ENCODE measurements around the gene TBC1D22A. TPM values are rescaled to one million over a fixed set of nuclear protein-coding genes. Genes with fewer than 3 reads are reported as not detected.

Gene TBC1D22A
- polyA plus RNA-seq, 1 of the 3 experiments (the other 2 are of a cell fraction): 16.5 TPM

GRCh38 chr22:46798366-46799350 lies 36.2 kb downstream of the TBC1D22A start:
- Histone ChIP-seq H3K79me2 (ENCODE audit: insufficient read depth) (peaks cover 3% of the 10 kb centered on the region; the same call in 1 of the 2 replicates), H3K9ac (no peak overlapping the region), H3K27ac (ENCODE audit: low read depth in 2 of 2, low read length in 1 of 2) (no peak overlapping the region), H3F3A (replicated peaks; ENCODE audit: insufficient read depth) (peaks cover 6% of the 10 kb centered on the region), H3K36me3 (replicated peaks in 1 of 2; ENCODE audit: control insufficient read depth in 1 of 2, insufficient read depth in 2 of 2, low read length in 1 of 2) (peaks cover 12 to 34% of the 10 kb centered on the region in 2 experiments), H3K4me3 (ENCODE audit: low read depth in 2 of 2, low read length in 1 of 2) (peak overlapping the region in 1 of 2 experiments; percentile 27; a peak in 1 of 4 replicates), H3K4me1 (ENCODE audit: control insufficient read depth in 1 of 2, insufficient read depth in 2 of 2, low read depth in 1 of 2, low read length in 1 of 2) (peaks cover 0 to 3% of the 10 kb centered on the region in 2 experiments; a peak in 1 of 4 replicates), H3K27me3 (ENCODE audit: insufficient read depth) (no peaks in the 10 kb centered on the region), H3K9me2 (no peaks in the 10 kb centered on the region), H3K9me3 (no peaks in the 10 kb centered on the region), H3K4me2 (no peak overlapping the region), H2AFZ (ENCODE audit: low read depth) (no peak overlapping the region), H4K20me1 (ENCODE audit: insufficient read depth) (peaks cover 13% of the 10 kb centered on the region; the same call in 1 of the 2 replicates)
- 38% methylated on average over 11 of the region's 27 CpGs for WGBS (ENCODE audit: low lambda C conversion rate)
- DNase-seq: peak; percentile 90
- CTCF ChIA-PET: interaction anchor here (0.6 to 2.2 kb wide), 49 partner anchors 10 to 914 kb away, joined by 3 to 13 read pairs (median 3); no protein-coding TSS in a partner anchor
- TF ChIP-seq RXRA (IDR thresholded peaks at IDR 0.05; ENCODE audit: borderline replicate concordance, low read depth): no peak
- TF ChIP-seq ZBTB33 (IDR thresholded peaks at IDR 0.05; ENCODE audit: borderline replicate concordance, low read depth): no peak
- TF ChIP-seq CTCF (IDR thresholded peaks at IDR 0.05): peak; percentile 95
- TF ChIP-seq MAX (IDR thresholded peaks at IDR 0.05; ENCODE audit: low read depth): 0 out of 2 replicates have a peak, but pooled peaks have one; percentile 29
- TF ChIP-seq CHD2 (IDR thresholded peaks at IDR 0.05; ENCODE audit: low read length, partially characterized antibody): no peak
- TF ChIP-seq FOSL2 (IDR thresholded peaks at IDR 0.05; ENCODE audit: borderline replicate concordance, low read depth): no peak
- peak; percentile 96 for TF ChIP-seq RAD21 (IDR thresholded peaks at IDR 0.05; ENCODE audit: low read length)
- peak; percentile 95 for TF ChIP-seq SMC3 (IDR thresholded peaks at IDR 0.05; ENCODE audit: low read depth, low read length)
- no peak for TF ChIP-seq TEAD4 (IDR thresholded peaks at IDR 0.05; ENCODE audit: borderline replicate concordance, insufficient read depth)
- no peak for TF ChIP-seq ELF1 (IDR thresholded peaks at IDR 0.05)
- TF ChIP-seq GABPA (IDR thresholded peaks at IDR 0.05; ENCODE audit: low read depth): no peak
- POLR2A ChIA-PET: interaction anchor here (0.6 kb wide), 1 partner anchor 36 kb away, joined by 3 read pairs; the partner anchor contains the start of gene TBC1D22A
